Measurements from ENCODE around the gene ST6GAL1.

DNA sequence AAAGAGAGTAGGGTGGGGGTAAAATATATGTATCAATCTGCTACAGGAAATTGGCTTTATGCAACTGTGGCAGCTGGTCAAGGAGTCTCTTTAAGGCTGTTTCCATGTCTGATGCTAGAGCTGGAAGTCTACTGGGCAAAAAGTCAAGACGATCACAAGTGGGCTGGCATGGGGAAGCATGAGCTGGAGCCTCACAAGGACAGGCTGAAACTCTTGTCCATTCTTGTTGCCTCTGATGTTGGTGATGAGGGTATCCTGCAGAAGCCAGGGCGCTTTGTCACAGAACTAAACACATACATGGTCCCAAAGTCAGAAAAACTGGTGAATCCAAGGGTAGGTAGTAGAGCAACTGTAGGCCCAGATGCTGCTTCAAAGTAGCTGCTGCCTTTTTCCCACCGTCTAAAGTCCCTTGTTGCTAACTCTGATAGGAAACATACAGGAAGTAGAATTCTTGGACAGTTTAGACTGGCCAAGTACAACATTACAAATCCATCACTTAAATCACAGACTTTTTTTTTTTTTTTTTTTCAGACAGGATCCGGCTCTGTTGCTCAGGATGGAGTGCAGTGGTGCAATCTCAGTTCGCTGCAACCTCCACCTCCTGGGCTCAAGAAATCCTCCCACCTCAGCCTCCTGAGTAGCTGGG lies 154.8 kb downstream of the ST6GAL1 start:
- TF ChIP-seq POLR2A (IDR thresholded peaks at IDR 0.05; ENCODE audit: extremely low read depth, insufficient read length) (no peak), MYC (IDR thresholded peaks at IDR 0.05; ENCODE audit: low read depth, low read length) (no peak)
- TF ChIP-seq, protein P1, sequence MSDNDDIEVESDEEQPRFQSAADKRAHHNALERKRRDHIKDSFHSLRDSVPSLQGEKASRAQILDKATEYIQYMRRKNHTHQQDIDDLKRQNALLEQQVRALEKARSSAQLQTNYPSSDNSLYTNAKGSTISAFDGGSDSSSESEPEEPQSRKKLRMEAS (IDR thresholded peaks at IDR 0.05; ENCODE audit: low read depth, low read length): no peak
- TF ChIP-seq, protein P2, sequence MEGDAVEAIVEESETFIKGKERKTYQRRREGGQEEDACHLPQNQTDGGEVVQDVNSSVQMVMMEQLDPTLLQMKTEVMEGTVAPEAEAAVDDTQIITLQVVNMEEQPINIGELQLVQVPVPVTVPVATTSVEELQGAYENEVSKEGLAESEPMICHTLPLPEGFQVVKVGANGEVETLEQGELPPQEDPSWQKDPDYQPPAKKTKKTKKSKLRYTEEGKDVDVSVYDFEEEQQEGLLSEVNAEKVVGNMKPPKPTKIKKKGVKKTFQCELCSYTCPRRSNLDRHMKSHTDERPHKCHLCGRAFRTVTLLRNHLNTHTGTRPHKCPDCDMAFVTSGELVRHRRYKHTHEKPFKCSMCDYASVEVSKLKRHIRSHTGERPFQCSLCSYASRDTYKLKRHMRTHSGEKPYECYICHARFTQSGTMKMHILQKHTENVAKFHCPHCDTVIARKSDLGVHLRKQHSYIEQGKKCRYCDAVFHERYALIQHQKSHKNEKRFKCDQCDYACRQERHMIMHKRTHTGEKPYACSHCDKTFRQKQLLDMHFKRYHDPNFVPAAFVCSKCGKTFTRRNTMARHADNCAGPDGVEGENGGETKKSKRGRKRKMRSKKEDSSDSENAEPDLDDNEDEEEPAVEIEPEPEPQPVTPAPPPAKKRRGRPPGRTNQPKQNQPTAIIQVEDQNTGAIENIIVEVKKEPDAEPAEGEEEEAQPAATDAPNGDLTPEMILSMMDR (IDR thresholded peaks at IDR 0.05; ENCODE audit: low read depth, low read length): no peak

Data from NB4 (cell line).